ENCODE data around the gene DPYSL5. TPM values are rescaled to one million over a fixed set of nuclear protein-coding genes. Genes with fewer than 3 reads are reported as not detected.
"Not testable (repeated sequence)": the region's sequence is repeated elsewhere in the genome, so short reads cannot be mapped to it uniquely, and the experiment has no call there.

Gene DPYSL5
- total RNA-seq, 1 donor from 2014 or later, result 2.8 TPM

DNA sequence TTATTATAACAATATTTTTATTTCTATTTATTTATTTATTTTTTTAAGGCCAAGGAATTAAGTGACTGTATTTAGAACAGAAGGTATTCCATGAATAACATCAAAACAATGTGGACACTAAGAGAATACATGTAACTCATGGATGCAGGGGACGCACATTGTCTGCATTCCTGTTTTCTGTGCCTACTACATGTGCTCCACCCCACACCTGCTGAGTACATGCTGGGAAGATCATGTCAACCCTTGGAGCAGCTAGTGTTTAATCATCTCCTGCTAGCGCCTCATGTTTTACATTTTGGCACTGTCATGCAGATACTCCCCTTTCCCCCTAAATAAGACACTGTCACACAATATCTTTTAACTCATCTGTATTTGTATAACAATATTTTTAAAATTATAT is 29.3 kb downstream of the DPYSL5 start:
- no peaks in the 10 kb centered on the region for H3K36me3 Mint-ChIP-seq
- no peaks in the 10 kb centered on the region for H3K9me3 Mint-ChIP-seq
- peaks cover 33% of the 10 kb centered on the region for H3K27me3 Mint-ChIP-seq (ENCODE audit: low read depth)
- DNase-seq (ENCODE audit: low spot score in 2 of 2, unreplicated experiment in 2 of 2), result no peak
- H3K4me3 Mint-ChIP-seq, result no peak overlapping the region
- H3K27ac Mint-ChIP-seq, result no peak overlapping the region
- TF ChIP-seq, protein P1, sequence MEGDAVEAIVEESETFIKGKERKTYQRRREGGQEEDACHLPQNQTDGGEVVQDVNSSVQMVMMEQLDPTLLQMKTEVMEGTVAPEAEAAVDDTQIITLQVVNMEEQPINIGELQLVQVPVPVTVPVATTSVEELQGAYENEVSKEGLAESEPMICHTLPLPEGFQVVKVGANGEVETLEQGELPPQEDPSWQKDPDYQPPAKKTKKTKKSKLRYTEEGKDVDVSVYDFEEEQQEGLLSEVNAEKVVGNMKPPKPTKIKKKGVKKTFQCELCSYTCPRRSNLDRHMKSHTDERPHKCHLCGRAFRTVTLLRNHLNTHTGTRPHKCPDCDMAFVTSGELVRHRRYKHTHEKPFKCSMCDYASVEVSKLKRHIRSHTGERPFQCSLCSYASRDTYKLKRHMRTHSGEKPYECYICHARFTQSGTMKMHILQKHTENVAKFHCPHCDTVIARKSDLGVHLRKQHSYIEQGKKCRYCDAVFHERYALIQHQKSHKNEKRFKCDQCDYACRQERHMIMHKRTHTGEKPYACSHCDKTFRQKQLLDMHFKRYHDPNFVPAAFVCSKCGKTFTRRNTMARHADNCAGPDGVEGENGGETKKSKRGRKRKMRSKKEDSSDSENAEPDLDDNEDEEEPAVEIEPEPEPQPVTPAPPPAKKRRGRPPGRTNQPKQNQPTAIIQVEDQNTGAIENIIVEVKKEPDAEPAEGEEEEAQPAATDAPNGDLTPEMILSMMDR (IDR thresholded peaks at IDR 0.05; ENCODE audit: unreplicated experiment), result no peak
- H3K4me1 Mint-ChIP-seq, result no peaks in the 10 kb centered on the region

DNA sequence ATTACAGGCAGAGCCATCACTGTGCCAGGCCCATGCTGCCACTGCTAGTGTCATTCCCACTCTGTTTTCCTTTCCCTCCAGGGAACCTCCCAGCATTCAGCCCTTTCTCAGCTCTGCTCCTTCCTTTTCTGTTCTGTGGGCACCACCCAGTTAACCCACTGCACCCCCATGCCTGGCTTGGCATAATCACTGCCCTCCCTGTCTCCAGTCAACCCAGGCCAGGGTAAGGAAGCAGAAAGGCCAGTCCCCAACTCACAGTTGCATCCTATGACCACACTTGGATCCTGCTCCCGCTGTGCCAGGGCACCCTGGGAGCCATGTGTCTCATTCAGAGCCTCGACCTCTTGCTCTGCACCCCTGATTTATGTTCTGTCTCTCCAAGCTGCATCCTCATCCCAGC is 32.2 kb downstream of the DPYSL5 start:
- no peak overlapping the region for H3K27ac Mint-ChIP-seq
- no peak overlapping the region for H3K4me3 Mint-ChIP-seq
- TF ChIP-seq, protein P1 (IDR thresholded peaks at IDR 0.05; ENCODE audit: unreplicated experiment), result no peak
- DNase-seq (ENCODE audit: low spot score in 2 of 2, unreplicated experiment in 2 of 2), result no peak
- no peaks in the 10 kb centered on the region for H3K4me1 Mint-ChIP-seq
- H3K27me3 Mint-ChIP-seq (ENCODE audit: low read depth), result peaks cover 19% of the 10 kb centered on the region
- H3K36me3 Mint-ChIP-seq, result no peaks in the 10 kb centered on the region
- H3K9me3 Mint-ChIP-seq, result no peaks in the 10 kb centered on the region

DNA sequence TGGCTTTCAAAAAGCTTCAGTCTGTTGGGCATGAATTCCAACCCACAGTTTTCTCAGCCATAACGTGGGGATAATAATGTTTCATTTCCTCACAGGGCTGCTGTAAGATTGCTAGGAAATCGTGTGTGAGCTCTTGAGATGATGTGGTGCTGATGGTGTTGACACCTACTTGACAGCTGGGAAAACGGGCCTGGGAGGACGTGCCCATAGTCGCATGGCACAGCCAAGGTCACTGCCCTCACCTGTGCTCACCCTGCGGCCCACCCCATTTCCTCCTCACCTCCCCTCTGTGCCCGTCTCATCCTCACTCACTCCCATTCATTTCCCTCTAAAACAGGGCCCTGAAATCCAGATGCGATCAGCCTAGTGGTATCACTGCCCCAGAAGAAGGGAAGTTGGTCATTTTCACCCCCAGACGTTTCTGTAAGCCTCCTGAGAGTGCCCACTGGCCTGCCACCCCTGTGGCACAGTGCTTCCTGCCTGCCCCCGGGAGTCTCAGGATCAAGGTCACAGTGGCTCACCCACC is 33.0 kb downstream of the DPYSL5 start:
- TF ChIP-seq, protein P1 (IDR thresholded peaks at IDR 0.05; ENCODE audit: unreplicated experiment), result no peak
- H3K27ac Mint-ChIP-seq, result no peak overlapping the region
- H3K4me3 Mint-ChIP-seq, result no peak overlapping the region
- H3K9me3 Mint-ChIP-seq, result no peaks in the 10 kb centered on the region
- no peaks in the 10 kb centered on the region for H3K36me3 Mint-ChIP-seq
- DNase-seq (ENCODE audit: low spot score in 2 of 2, unreplicated experiment in 2 of 2), result no peak
- peaks cover 16% of the 10 kb centered on the region for H3K27me3 Mint-ChIP-seq (ENCODE audit: low read depth)
- no peaks in the 10 kb centered on the region for H3K4me1 Mint-ChIP-seq

DNA sequence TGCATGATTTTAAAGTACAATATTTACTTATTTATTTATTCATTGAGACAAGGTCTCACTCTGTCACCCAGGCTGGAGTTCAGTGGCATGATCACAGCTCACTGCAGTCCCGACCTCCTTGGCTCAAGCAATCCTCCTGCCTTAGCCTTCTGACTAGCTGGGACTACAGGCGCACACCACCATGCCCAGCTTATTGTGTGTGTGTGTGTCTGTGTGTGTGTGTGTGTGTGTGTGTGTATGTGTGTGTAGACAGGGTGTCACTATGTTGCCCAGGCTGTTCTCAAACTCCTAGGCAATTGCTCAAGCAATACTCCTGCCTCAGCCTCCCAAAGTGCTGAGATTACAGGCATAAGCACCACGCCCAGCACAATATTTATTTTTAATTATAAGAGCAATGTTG is 34.3 kb downstream of the DPYSL5 start:
- H3K27me3 Mint-ChIP-seq (ENCODE audit: low read depth), result peaks cover 16% of the 10 kb centered on the region
- not testable (repeated sequence) for DNase-seq (ENCODE audit: low spot score in 2 of 2, unreplicated experiment in 2 of 2); H3K27ac Mint-ChIP-seq; H3K9me3 Mint-ChIP-seq; H3K36me3 Mint-ChIP-seq; H3K4me1 Mint-ChIP-seq; H3K4me3 Mint-ChIP-seq

DNA sequence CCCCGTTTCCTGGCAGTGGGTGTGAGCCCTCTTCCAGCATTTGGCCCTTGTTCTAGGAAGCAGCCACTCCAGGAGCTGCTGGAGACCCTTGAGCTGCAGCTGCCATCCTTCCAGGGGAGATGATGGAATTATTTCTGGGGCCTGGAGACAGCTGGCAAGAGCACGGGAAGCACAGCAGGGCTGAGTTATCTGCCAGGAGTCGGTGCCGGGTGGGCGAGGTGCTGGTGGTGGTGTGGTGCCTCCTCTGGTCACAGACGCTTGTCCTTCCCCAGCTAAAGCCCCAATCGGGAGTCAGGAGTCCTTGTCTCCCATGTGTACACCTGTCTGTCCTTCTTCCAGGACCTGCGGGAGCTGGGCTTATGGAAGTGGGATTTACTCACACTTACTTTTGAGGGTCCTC is 36.0 kb downstream of the DPYSL5 start:
- TF ChIP-seq, protein P1 (IDR thresholded peaks at IDR 0.05; ENCODE audit: unreplicated experiment), result no peak
- Mint-ChIP-seq H3K9me3 (no peaks in the 10 kb centered on the region), H3K27ac (no peak overlapping the region), H3K36me3 (no peaks in the 10 kb centered on the region), H3K27me3 (ENCODE audit: low read depth) (peaks cover 16% of the 10 kb centered on the region), H3K4me3 (no peak overlapping the region), H3K4me1 (no peaks in the 10 kb centered on the region)
- no peak for DNase-seq (ENCODE audit: low spot score in 2 of 2, unreplicated experiment in 2 of 2)

DNA sequence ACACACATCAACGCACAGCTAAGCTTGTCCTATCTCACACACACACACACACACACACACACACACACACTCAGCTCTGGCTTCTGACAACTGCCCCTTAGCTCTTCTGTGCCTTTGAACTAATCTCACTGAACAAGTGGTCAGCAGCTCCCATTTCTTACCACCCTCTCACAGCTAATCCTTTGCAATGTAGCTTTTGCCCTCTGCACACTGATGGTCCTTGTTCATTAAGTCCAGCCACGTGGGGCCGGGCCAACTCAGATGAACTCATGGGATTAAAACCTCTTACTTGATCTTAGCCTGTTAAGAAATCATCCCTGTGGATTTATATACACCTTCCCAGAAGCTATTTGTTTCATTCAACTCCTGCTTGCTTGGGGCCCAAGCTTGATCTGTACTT is 36.6 kb downstream of the DPYSL5 start:
- H3K36me3 Mint-ChIP-seq, result no peaks in the 10 kb centered on the region
- H3K4me1 Mint-ChIP-seq, result no peaks in the 10 kb centered on the region
- H3K27ac Mint-ChIP-seq, result no peak overlapping the region
- H3K27me3 Mint-ChIP-seq (ENCODE audit: low read depth), result peaks cover 16% of the 10 kb centered on the region
- H3K9me3 Mint-ChIP-seq, result no peaks in the 10 kb centered on the region
- TF ChIP-seq, protein P1 (IDR thresholded peaks at IDR 0.05; ENCODE audit: unreplicated experiment), result no peak
- H3K4me3 Mint-ChIP-seq, result no peak overlapping the region
- no peak for DNase-seq (ENCODE audit: low spot score in 2 of 2, unreplicated experiment in 2 of 2)
